ENCODE measurements around the gene HRAS. TPM values are rescaled to one million over a fixed set of nuclear protein-coding genes. Genes with fewer than 3 reads are reported as not detected.

Gene HRAS
- polyA plus RNA-seq, 1 experiment, result 44.7 TPM

- no peak overlapping the region for H3K27ac ChIP-seq (ENCODE audit: low read depth, low read length)
- TF ChIP-seq CTCF (IDR thresholded peaks at IDR 0.05; ENCODE audit: low read depth, low read length), result no peak
- no peak for DNase-seq (ENCODE audit: low read depth, low spot score)
- H3K9me3 ChIP-seq (ENCODE audit: control insufficient read depth, insufficient read depth, low read length), result no peaks in the 10 kb centered on the region; the same call in 1 of the 2 replicates
- ChIA-PET CTCF (no interaction called here), POLR2A (interaction anchor here (1.1 kb wide), 2 partner anchors 8 to 12 kb away, joined by 3 read pairs; no protein-coding TSS in a partner anchor)
- H3K4me3 ChIP-seq (ENCODE audit: low read depth, low read length), result peak overlapping the region; percentile 70
- no peaks in the 10 kb centered on the region for H3K27me3 ChIP-seq (ENCODE audit: control insufficient read depth, insufficient read depth, low read length)
Observed at GRCh38 chr11:567629-568292, 32.4 kb upstream of the HRAS start.

- H3K9me3 ChIP-seq (ENCODE audit: control insufficient read depth, insufficient read depth, low read length), result no peaks in the 10 kb centered on the region; the same call in 1 of the 2 replicates
- CTCF ChIA-PET, result no interaction called here
- H3K27ac ChIP-seq (ENCODE audit: low read depth, low read length), result no peak overlapping the region
- DNase-seq (ENCODE audit: low read depth, low spot score), result no peak
- peak overlapping the region; percentile 70 for H3K4me3 ChIP-seq (ENCODE audit: low read depth, low read length)
- TF ChIP-seq CTCF (IDR thresholded peaks at IDR 0.05; ENCODE audit: low read depth, low read length), result no peak
- POLR2A ChIA-PET, result interaction anchor here (1.1 kb wide), 2 partner anchors 9 to 11 kb away, joined by 3 read pairs; no protein-coding TSS in a partner anchor
- no peaks in the 10 kb centered on the region for H3K27me3 ChIP-seq (ENCODE audit: control insufficient read depth, insufficient read depth, low read length)
Observed at GRCh38 chr11:567011-567628, 31.7 kb upstream of the HRAS start.

- no peaks in the 10 kb centered on the region for H3K27me3 ChIP-seq (ENCODE audit: control insufficient read depth, insufficient read depth, low read length)
- H3K27ac ChIP-seq (ENCODE audit: low read depth, low read length), result no peak overlapping the region
- no peak for TF ChIP-seq CTCF (IDR thresholded peaks at IDR 0.05; ENCODE audit: low read depth, low read length)
- CTCF ChIA-PET, result interaction anchor here (0.6 kb wide), 1 partner anchor 1003 kb away, joined by 3 read pairs; no protein-coding TSS in a partner anchor
- no peak for DNase-seq (ENCODE audit: low read depth, low spot score)
- H3K9me3 ChIP-seq (ENCODE audit: control insufficient read depth, insufficient read depth, low read length), result no peaks in the 10 kb centered on the region; the same call in 1 of the 2 replicates
- POLR2A ChIA-PET, result no interaction called here
- no peak overlapping the region for H3K4me3 ChIP-seq (ENCODE audit: low read depth, low read length)
Observed at GRCh38 chr11:565921-566509, 30.6 kb upstream of the HRAS start.

- ChIA-PET POLR2A (no interaction called here), CTCF (no interaction called here)
Observed at GRCh38 chr11:563812-564578, 28.6 kb upstream of the HRAS start.

More at GRCh38 chr11:563812-564578, 28.6 kb upstream of the HRAS start:
- peaks cover 5% of the 10 kb centered on the region for H3K27me3 ChIP-seq (ENCODE audit: control insufficient read depth, insufficient read depth, low read length)
- H3K4me3 ChIP-seq (ENCODE audit: low read depth, low read length), result no peak overlapping the region
- no peak overlapping the region for H3K27ac ChIP-seq (ENCODE audit: low read depth, low read length)
- no peak for TF ChIP-seq CTCF (IDR thresholded peaks at IDR 0.05; ENCODE audit: low read depth, low read length)
- H3K9me3 ChIP-seq (ENCODE audit: control insufficient read depth, insufficient read depth, low read length), result no peaks in the 10 kb centered on the region; the same call in 1 of the 2 replicates
- DNase-seq (ENCODE audit: low read depth, low spot score), result no peak
